GM21528 (cell line): ENCODE measurements around the gene FLRT2.

Experiments
- ATAC-seq: cut with Tn5 transposase; IDR thresholded peaks from one replicate; pipeline ENCODE4 v1.9.1; 2021; ENCODE audit warnings: mild to moderate bottlenecking, moderate library complexity; ENCODE audit not compliant: unreplicated experiment, low FRiP score

Gene FLRT2

GRCh38 chr14:85587151-85587711 lies 57.3 kb downstream of the FLRT2 start:
- ATAC-seq: no peak

- ATAC-seq: no peak
Observed at GRCh38 chr14:85590784-85591183, 60.8 kb downstream of the FLRT2 start.

GRCh38 chr14:85594217-85594616 lies 64.3 kb downstream of the FLRT2 start:
- ATAC-seq: no peak

GRCh38 chr14:85595981-85596380 lies 66.0 kb downstream of the FLRT2 start:
- no peak for ATAC-seq

- no peak for ATAC-seq
Observed at GRCh38 chr14:85596562-85596961, 66.6 kb downstream of the FLRT2 start.

- no peak for ATAC-seq
Observed at GRCh38 chr14:85597701-85598100, 67.8 kb downstream of the FLRT2 start.

GRCh38 chr14:85599939-85600338 lies 70.0 kb downstream of the FLRT2 start:
- no peak for ATAC-seq

- ATAC-seq: no peak
Observed at GRCh38 chr14:85601246-85601645, 71.3 kb downstream of the FLRT2 start.

GRCh38 chr14:85601690-85602089 lies 71.7 kb downstream of the FLRT2 start:
- no peak for ATAC-seq

- ATAC-seq: no peak
Observed at GRCh38 chr14:85602345-85602744, 72.4 kb downstream of the FLRT2 start.

GRCh38 chr14:85604021-85604420 lies 74.1 kb downstream of the FLRT2 start:
- ATAC-seq: no peak

GRCh38 chr14:85604714-85605113 lies 74.8 kb downstream of the FLRT2 start:
- ATAC-seq: no peak

GRCh38 chr14:85607651-85608081 lies 77.7 kb downstream of the FLRT2 start:
- no peak for ATAC-seq

- ATAC-seq: no peak
Observed at GRCh38 chr14:85613496-85613895, 83.6 kb downstream of the FLRT2 start.

GRCh38 chr14:85616386-85616885 lies 86.5 kb downstream of the FLRT2 start:
- ATAC-seq: no peak

- ATAC-seq: no peak
Observed at GRCh38 chr14:85616886-85617285, 86.9 kb downstream of the FLRT2 start.

- no peak for ATAC-seq
Observed at GRCh38 chr14:85617791-85618190, 87.8 kb downstream of the FLRT2 start.

- ATAC-seq: no peak
Observed at GRCh38 chr14:85618390-85618789, 88.4 kb downstream of the FLRT2 start.

GRCh38 chr14:85618978-85619377 lies 89.0 kb downstream of the FLRT2 start:
- ATAC-seq: no peak

- ATAC-seq: no peak
Observed at GRCh38 chr14:85619851-85620250, 89.9 kb downstream of the FLRT2 start.

- no peak for ATAC-seq
Observed at GRCh38 chr14:85620947-85621346, 91.0 kb downstream of the FLRT2 start.

- no peak for ATAC-seq
Observed at GRCh38 chr14:85622106-85622505, 92.2 kb downstream of the FLRT2 start.
